ENCODE measurements around the gene HCAR3. TPM values are rescaled to one million over a fixed set of nuclear protein-coding genes. Genes with fewer than 3 reads are reported as not detected.

The HCAR3 gene
- total and polyA plus RNA-seq, 2 of the 13 experiments (the other 11 are each of a cell fraction or from before 2014, with no cell fraction given): 0.11 to 12.8 TPM

DNA sequence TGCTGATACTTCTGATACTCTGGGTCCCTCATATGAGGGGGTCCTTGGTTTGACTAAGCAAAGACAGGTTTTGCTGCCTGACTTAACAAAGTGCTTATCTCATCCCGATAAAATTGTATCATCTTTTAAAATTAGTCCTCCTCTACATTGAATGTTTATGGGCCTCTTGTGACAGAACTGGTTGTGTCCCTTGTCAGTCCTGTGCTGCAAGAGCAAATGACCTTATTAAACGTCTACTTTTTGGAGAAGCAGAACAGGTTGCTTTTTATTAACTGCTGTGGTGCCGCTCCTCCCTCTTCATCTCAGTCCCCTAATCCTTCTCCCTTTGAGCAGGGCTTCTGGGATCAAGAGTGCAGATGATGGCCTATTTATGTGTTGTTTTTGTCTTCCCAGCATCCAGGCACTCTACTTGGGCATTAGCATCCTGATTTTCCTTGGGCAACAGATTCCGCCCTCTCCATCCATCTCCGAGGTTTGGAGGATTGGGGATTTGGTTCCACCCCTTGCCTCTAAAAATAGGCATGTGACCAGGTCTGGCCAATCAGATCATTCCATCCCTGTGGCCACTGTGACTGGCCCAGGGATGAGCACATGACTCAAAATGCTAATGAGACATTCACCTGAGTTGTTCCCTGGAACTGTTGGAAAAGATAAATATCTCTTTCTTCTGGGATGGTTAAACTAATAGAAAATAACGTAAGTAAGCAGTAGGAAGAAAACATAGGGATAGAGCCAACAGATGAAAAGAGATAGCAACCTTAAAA lies 33.1 kb upstream of the HCAR3 start (continued):
- TF ChIP-seq, protein P1, sequence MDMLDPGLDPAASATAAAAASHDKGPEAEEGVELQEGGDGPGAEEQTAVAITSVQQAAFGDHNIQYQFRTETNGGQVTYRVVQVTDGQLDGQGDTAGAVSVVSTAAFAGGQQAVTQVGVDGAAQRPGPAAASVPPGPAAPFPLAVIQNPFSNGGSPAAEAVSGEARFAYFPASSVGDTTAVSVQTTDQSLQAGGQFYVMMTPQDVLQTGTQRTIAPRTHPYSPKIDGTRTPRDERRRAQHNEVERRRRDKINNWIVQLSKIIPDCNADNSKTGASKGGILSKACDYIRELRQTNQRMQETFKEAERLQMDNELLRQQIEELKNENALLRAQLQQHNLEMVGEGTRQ (IDR thresholded peaks at IDR 0.05; ENCODE audit: low read depth, low read length): peak; percentile 81
- TF ChIP-seq, protein P1 (CRISPR knock-in tag; IDR thresholded peaks at IDR 0.05; ENCODE audit: borderline replicate concordance): peak; percentile 84; the same call in 1 of the 2 replicates

DNA sequence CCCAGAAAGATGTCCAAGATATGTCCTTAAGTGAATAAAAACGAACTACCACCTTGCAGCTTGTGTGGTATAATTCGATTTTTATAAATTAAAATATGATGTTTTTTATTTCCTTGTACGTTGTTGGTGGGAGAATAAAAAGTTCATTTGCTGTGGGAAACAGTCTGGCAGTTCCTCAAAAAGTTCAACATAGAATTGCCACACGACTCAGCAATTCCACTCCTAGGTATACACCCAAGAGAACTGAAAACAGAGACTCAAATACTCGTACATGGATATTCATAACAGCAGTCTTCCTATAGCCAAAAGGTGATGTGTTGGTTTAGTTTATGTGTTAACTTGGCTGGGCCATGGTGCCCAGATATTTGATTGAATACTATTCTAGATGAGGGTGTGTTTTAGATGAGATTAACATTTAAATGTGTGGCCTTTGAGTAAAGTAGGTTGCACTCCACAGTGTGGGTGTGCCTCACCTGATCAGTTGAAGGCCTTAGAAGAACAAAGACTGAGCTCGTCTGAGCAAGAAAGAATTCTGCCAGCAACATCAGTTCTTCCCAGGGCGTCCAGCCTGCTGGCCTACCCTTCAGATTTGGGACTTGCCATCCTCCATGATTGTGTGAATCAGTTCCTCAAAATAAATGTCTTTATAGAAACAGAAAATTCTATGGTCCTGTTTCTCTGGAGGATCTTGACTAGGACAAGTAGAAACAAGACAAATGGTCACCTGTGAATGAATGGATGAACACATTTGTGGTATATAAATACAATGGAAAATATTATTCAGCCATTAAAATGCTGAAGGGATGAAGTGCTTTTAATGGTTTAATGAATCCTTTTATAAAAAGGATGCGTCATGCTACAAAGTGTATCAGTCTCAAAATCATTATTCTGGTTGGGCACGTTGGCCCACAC lies 30.9 kb upstream of the HCAR3 start:
- ATAC-seq: no peak
- FAIRE-seq: no peak
- CTCF ChIA-PET (ENCODE audit: low intra/inter-chr PET ratio, low total read pairs): no interaction called here

More for the DNA sequence above, 30.9 kb upstream of the HCAR3 start:
- Histone ChIP-seq H3K9ac (ENCODE audit: insufficient read depth, low read depth, low read length) (no peak overlapping the region), H3K27me3 (ENCODE audit: control insufficient read depth in 1 of 2, insufficient read depth in 2 of 2, low read length in 2 of 2) (no peaks in the 10 kb centered on the region), H3K4me3 (replicated peaks in 1 of 3; ENCODE audit: insufficient read depth in 1 of 3, low read depth in 2 of 3, low read length in 3 of 3) (no peak overlapping the region), H3K79me2 (ENCODE audit: insufficient read depth, low read length) (no peaks in the 10 kb centered on the region), H4K20me1 (ENCODE audit: insufficient read depth, low read length) (no peaks in the 10 kb centered on the region), H3K36me3 (replicated peaks in 1 of 2; ENCODE audit: control insufficient read depth in 1 of 2, insufficient read depth in 2 of 2, low read length in 2 of 2) (no peaks in the 10 kb centered on the region), H2AFZ (ENCODE audit: low read length) (peak overlapping the region; percentile 65), H3K4me2 (ENCODE audit: low read depth, low read length) (no peak overlapping the region; the same call in 1 of the 2 replicates), H3K9me3 (ENCODE audit: low read length) (no peaks in the 10 kb centered on the region), H3K4me1 (ENCODE audit: insufficient read depth, low read length) (peaks cover 39% of the 10 kb centered on the region), H3K27ac (ENCODE audit: extremely low read length, insufficient read depth, low read length) (no peak overlapping the region)
- WGBS (ENCODE audit: low lambda C conversion rate): 35% methylated on average over 9 of the region's 9 CpGs
- no TSS peak for BruUV-seq (replicated peaks)
- no peak for TF ChIP-seq ZNF317 (CRISPR knock-in tag; IDR thresholded peaks at IDR 0.05)
- no peak for TF ChIP-seq IKZF4 (CRISPR knock-in tag; IDR thresholded peaks at IDR 0.05; ENCODE audit: borderline replicate concordance, low read depth, not compliant biosample characterization)
- TF ChIP-seq ZFP36 (IDR thresholded peaks at IDR 0.05; ENCODE audit: borderline replicate concordance, low read depth, low read length, partially characterized antibody): no peak
- POLR2A ChIA-PET: no interaction called here
- in situ Hi-C loops (cut with HindIII; ENCODE audit: extremely low pct_ligation_motif_present, low pct_unique_long_range_greater_than_20kb) (no loop called here), intact Hi-C loops (cut with micrococcal nuclease; ENCODE audit: unreplicated experiment) (no loop called here)
- DNase-seq (ENCODE audit: low spot score): no peak
